ENCODE results near the gene GJB2.
A peak's percentile ranks its signal among the peaks of the same experiment; 100 is the strongest.

DNA sequence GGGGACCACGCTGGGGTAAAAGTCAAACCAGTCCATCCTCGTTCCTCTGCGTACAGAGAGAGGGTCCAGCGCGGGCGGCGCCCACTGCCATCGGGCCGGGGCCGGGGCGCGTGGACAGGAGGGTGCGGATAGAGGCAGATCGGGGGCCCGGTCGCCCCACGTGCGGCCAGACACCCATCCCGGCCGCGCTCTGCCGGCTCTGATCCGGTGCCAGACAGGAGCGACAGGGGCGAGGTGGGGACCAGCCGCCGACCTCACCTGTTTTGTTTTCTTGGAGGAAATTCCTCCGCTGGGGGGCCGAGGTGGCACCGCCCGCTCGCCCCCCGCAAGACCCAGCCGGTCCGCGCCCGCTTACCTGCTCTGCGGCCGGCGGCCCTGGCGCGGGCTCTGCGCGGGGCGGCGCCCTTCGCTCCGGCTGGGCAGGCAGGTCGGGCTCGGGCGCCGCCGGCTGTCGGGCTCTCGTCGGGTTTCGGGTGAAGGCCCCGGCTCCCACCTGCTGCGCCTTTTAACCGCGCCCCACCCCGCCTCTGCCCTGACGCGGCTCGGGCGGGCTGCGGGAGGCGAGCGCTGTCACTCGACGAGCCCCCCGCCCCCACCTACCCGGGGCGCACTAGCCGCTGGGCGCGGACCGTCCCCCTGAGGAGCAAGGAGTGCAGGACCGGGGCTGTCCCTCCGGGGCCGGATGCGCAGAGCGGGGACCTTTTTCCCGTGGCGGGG lies 39.3 kb upstream of the GJB2 start, which contains the start of gene GJB6:
- TF ChIP-seq, protein P1, sequence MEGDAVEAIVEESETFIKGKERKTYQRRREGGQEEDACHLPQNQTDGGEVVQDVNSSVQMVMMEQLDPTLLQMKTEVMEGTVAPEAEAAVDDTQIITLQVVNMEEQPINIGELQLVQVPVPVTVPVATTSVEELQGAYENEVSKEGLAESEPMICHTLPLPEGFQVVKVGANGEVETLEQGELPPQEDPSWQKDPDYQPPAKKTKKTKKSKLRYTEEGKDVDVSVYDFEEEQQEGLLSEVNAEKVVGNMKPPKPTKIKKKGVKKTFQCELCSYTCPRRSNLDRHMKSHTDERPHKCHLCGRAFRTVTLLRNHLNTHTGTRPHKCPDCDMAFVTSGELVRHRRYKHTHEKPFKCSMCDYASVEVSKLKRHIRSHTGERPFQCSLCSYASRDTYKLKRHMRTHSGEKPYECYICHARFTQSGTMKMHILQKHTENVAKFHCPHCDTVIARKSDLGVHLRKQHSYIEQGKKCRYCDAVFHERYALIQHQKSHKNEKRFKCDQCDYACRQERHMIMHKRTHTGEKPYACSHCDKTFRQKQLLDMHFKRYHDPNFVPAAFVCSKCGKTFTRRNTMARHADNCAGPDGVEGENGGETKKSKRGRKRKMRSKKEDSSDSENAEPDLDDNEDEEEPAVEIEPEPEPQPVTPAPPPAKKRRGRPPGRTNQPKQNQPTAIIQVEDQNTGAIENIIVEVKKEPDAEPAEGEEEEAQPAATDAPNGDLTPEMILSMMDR (IDR thresholded peaks at IDR 0.05), result peak in 2 of 6 experiments; percentile 19 to 35
- TF ChIP-seq POLR2A (IDR thresholded peaks at IDR 0.05), result peak in 1 of 4 donors; percentile 18

Measured in esophagus squamous epithelium (tissue), 4 donors.